ENCODE results near the gene SPEG.

Gene SPEG

DNA sequence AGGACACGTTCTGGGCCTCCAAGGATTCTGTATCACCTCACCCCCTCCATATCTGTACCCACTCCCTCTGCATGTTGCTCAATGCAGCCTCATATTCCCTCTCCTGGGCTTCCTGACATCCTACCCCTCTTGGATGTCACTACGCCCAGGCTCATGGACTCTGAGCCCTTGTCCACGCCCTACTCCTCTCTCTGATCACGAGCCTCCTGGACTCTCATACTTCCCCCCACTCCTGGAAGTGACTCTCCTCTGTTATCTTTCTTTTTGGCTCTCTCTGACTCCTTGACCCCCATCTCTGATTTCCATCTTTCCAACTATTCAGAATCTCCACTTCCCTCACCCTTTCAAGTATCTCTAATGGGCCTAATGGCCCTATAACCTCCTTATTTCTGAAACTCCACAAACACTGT lies 111.3 kb downstream of the SPEG start:
- TF ChIP-seq GATA2 (IDR thresholded peaks at IDR 0.05; ENCODE audit: low read depth, low read length) = no peak
- no peak for TF ChIP-seq GATA3 (IDR thresholded peaks at IDR 0.05; ENCODE audit: low read depth, low read length)

- TF ChIP-seq GATA3 (IDR thresholded peaks at IDR 0.05; ENCODE audit: low read depth, low read length) (no peak), GATA2 (IDR thresholded peaks at IDR 0.05; ENCODE audit: low read depth, low read length) (no peak)
Observed at GRCh38 chr2:219547621-219548020, 113.0 kb downstream of the SPEG start.
